Brain microvascular endothelial cell (primary cell): ENCODE data around the gene BEST4.

ENCODE experiments used
- DNase-seq: peaks from one replicate; pipeline ENCODE4 v3.0.0-alpha.2; 2020
- H3K27ac ChIP-seq: fragments of 250-450 bp; sonication (Bioruptor Pico); 2 replicates; pipeline ENCODE4 v1.5.1; 2020; ENCODE audit warnings: mild to moderate bottlenecking, moderate library complexity
- H3K27me3 ChIP-seq: fragments of 250-450 bp; sonication (Bioruptor Pico); replicated peaks from 2 replicates; pipeline ENCODE4 v1.5.1; 2020; ENCODE audit warnings: mild to moderate bottlenecking
- H3K36me3 ChIP-seq: fragments of 250-450 bp; sonication (Bioruptor Pico); replicated peaks from 2 replicates; pipeline ENCODE4 v1.5.1; 2020; ENCODE audit warnings: mild to moderate bottlenecking
- H3K4me3 ChIP-seq: 2 replicates; pipeline ENCODE4 v1.5.1; 2011; ENCODE audit warnings: low read depth, mild to moderate bottlenecking, control low read depth, low read length, moderate library complexity
- in situ Hi-C: cut with HindIII; loops from 2 replicates; pipeline ENCODE4 v1.10.0; 2017; ENCODE audit warnings: low sequenced_read_pairs, low pct_ligation_motif_present
- TF ChIP-seq, protein P1 (sequence below): IDR thresholded peaks from 2 replicates; pipeline ENCODE4 v1.5.1; 2011; ENCODE audit warnings: low read depth, mild to moderate bottlenecking, moderate library complexity, low read length, control low read depth, inconsistent platforms; ENCODE audit errors: missing control alignments

The BEST4 gene

DNA sequence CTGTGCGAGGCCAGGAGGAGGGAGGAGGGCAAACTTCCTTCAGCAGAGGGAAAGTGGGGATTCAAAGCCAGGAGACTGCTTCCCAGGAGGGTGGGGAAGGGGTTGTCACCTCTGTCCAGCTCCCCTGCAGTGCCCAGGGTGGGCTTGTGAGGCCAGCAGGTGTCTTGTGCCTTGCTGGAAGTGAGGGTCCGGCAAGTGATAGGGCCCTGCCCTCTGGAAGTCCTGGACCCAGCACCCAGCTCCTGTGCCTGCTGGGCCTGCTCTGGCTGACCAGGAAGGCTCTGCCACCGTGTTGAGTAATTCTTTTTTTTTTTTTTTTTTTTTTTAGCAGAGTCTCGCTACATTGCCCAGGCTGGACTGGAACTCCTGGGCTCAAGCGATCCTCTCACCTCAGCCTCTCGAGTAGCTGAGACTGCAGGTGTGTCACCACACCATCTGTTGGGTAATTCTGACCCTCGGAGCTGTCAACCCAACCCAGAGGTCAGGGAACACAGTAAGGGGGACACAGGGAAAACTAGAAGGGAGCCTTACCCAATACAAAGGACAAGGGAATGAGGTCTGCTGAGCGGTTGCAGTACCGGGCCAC, 1.0 kb downstream of the BEST4 start:
- no peaks in the 10 kb centered on the region for H3K27me3 ChIP-seq
- no peaks in the 10 kb centered on the region for H3K36me3 ChIP-seq
- no peak for DNase-seq
- TF ChIP-seq, protein P1, sequence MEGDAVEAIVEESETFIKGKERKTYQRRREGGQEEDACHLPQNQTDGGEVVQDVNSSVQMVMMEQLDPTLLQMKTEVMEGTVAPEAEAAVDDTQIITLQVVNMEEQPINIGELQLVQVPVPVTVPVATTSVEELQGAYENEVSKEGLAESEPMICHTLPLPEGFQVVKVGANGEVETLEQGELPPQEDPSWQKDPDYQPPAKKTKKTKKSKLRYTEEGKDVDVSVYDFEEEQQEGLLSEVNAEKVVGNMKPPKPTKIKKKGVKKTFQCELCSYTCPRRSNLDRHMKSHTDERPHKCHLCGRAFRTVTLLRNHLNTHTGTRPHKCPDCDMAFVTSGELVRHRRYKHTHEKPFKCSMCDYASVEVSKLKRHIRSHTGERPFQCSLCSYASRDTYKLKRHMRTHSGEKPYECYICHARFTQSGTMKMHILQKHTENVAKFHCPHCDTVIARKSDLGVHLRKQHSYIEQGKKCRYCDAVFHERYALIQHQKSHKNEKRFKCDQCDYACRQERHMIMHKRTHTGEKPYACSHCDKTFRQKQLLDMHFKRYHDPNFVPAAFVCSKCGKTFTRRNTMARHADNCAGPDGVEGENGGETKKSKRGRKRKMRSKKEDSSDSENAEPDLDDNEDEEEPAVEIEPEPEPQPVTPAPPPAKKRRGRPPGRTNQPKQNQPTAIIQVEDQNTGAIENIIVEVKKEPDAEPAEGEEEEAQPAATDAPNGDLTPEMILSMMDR = no peak
- in situ Hi-C loops = no loop called here
- no peak overlapping the region for H3K27ac ChIP-seq
- H3K4me3 ChIP-seq = no peak overlapping the region

DNA sequence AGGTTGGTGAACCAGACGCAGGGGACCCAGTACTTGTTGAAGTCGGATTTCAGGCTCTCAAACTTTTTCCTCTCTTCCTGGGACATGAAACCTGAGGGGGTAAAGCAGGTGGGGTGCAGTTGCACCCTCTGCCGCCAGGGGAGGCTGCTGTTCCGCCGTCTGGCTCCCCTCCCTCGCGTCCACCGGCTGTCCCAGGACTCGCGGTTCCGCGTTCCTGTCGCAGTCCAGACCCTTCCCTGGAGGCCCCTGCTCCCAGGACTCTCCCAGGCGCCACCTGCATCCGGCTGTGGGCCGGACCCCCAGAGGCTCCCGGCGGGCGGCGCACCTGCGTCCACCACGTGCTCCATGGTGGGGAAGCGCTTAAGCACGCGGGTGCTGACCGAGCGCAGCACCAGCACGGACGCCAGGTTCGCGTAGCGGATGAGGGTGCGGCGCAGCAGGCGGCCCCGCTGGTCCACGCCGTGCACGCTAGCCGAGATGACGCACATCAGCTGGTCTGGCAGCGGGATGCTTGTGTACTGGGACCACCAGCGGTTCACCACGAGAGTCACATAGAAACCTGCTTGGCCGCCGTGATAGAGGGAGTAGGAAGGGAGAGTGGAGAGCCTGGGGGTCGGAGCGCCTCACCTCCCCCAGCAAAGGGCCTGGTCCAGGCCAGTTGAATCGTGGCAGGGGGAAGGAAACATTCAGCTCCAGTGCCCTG, 1.7 kb downstream of the BEST4 start:
- no peaks in the 10 kb centered on the region for H3K36me3 ChIP-seq
- TF ChIP-seq, protein P1 = peak; percentile 99
- peak overlapping the region; percentile 54 for H3K4me3 ChIP-seq
- peak overlapping the region; percentile 27 for H3K27ac ChIP-seq
- H3K27me3 ChIP-seq = no peaks in the 10 kb centered on the region
- in situ Hi-C loops = no loop called here
- DNase-seq = peak; percentile 66

DNA sequence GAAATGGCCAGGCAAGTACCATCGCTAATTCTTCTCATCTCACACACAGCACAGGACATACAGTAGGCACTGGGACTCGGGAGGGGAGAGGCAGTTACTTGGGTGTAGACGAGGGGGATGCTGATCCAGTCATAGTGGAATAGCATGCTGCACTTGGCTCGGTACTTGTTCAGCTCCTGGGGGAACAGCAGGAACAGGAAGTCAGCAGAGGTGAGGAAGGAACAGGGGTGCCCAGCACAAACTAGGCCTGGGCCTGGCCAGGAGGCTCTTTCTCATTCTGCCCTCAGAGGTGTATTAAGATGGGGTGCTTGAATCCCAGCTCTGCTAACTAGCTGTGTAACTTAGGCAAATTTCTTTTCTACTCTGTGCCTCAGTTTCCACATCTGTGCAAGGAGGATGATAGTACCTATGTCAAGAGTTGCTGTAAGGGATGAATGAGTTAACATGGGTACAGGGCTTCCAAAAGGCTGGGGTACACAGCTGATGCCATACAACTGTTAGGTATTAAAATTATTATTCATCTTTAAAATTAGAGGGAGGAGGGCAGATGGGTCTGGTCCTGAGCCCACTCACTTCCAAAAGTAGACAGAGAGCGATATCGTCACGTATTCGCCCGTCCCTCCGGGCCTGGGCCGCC, 2.4 kb downstream of the BEST4 start:
- no peak for DNase-seq
- TF ChIP-seq, protein P1 = no peak
- Histone ChIP-seq H3K36me3 (peaks cover 6% of the 10 kb centered on the region), H3K4me3 (peak overlapping the region; percentile 54), H3K27me3 (no peaks in the 10 kb centered on the region), H3K27ac (no peak overlapping the region)
- in situ Hi-C loops = no loop called here

DNA sequence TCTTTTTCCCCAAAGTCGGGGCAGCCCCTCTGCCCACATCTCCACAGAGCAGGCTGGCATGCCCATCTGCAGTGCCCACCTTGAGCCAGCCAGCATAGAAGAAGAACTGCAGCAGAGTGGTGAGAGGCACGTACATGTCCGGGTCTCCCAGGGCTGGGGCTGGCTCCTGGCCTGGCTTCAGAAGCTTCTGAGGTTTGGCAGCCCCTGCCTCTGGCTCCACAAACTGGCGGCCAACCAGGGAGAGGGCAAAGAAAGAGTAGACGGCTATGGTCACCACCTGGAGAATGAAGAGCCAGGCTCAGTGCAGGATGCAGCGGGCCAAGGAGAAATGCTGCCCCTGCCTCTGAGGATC, 3.0 kb downstream of the BEST4 start:
- H3K27ac ChIP-seq = no peak overlapping the region

DNA sequence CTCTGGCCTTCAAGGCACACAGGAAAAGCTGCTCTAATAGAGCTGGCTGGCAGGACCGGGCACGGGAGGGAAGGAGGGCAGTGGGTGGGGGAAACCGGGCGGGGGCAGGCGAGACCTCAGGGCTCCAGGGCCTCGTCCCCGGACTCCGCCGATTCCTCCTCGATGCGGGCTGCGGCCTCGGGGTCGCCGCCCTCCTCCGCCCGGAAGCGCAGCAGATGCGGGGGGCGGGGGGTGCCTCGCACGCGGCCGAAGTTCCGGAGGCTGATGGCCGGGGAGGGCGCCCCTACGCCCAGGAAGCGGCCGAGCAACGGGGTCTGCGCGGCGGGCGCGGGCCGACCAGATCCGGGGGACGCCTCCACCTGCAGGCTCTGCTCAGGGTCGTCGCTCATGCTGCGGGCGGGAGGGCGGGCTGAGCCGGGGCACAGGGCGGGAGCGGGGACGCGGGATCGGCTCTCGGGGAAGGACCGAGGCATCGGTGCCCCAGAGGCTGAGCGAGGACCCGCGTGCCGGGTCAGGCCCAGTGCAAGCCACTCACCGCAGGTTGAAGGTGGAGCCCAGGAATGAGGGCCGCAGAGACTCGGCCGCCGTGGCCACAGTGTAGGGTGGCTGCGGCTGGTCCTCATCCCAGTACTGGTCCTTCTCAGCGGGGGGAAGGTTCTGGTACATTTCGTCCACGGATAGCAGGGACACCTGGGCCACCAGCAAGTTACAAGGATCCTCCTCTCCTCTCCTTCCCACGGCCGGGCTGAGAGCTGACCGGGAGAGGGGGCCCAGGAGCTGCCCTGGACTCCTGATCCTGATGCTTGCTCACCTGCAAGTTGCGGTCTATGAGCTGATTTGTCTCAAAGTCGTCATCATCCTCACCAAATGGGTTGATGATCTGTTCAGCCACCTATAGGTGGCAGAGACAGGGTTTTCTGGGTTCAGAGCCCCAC, 3.6 kb downstream of the BEST4 start:
- in situ Hi-C loops = no loop called here
- Histone ChIP-seq H3K36me3 (peaks cover 17% of the 10 kb centered on the region), H3K27ac (no peak overlapping the region), H3K4me3 (peak overlapping the region; percentile 35), H3K27me3 (no peaks in the 10 kb centered on the region)
- DNase-seq = no peak
- TF ChIP-seq, protein P1 = peak; percentile 28

More for the DNA sequence above, 3.0 kb downstream of the BEST4 start:
- no peaks in the 10 kb centered on the region for H3K27me3 ChIP-seq
- H3K36me3 ChIP-seq = peaks cover 11% of the 10 kb centered on the region
- TF ChIP-seq, protein P1 = peak; percentile 0
- no peak overlapping the region for H3K4me3 ChIP-seq
- DNase-seq = no peak
- in situ Hi-C loops = no loop called here
